Measurements from ENCODE around the gene HIVEP3.

GRCh38 chr1:41485605-41486004 is 433.1 kb downstream of the HIVEP3 start:
- TF ChIP-seq CTCF (IDR thresholded peaks at IDR 0.05) (no peak), POLR2A (IDR thresholded peaks at IDR 0.05) (no peak)

Data from esophagus squamous epithelium (tissue), 4 donors.